Cardiac muscle cell (in vitro differentiated cells and primary cell): ENCODE data around the gene BAHCC1. TPM values are rescaled to one million over a fixed set of nuclear protein-coding genes. Genes with fewer than 3 reads are reported as not detected.

Experiments
- DNase-seq, 2 donors: peaks; one replicate each; pipeline versions ENCODE4 v3.0.0 to v3.0.0-alpha.2; 2010 to 2017; ENCODE audit warnings: low read depth in 1 of 2, low spot score in 1 of 2
- H3K27ac ChIP-seq: fragments of 200-600 bp; sonication (generic); 2 replicates; pipeline ENCODE4 v1.5.1; 2016
- H3K27me3 ChIP-seq: fragments of 200-600 bp; sonication (generic); 2 replicates; pipeline ENCODE4 v1.6.0; 2016; ENCODE audit warnings: control low read depth
- H3K36me3 ChIP-seq: fragments of 200-600 bp; sonication (generic); 2 replicates; pipeline ENCODE4 v1.5.1; 2016; ENCODE audit warnings: control low read depth
- H3K4me1 ChIP-seq: fragments of 200-600 bp; sonication (generic); 2 replicates; pipeline ENCODE4 v1.8.1; 2017; ENCODE audit warnings: low read depth, mild to moderate bottlenecking, mixed run types
- H3K4me3 ChIP-seq: fragments of 200-600 bp; sonication (generic); 2 replicates; pipeline ENCODE4 v1.5.1; 2016; ENCODE audit warnings: mild to moderate bottlenecking
- H3K9me3 ChIP-seq: fragments of 200-600 bp; sonication (generic); 2 replicates; pipeline ENCODE4 v1.5.1; 2017; ENCODE audit warnings: low read depth, mild to moderate bottlenecking, control low read depth
- CTCF ChIP-seq: IDR thresholded peaks from 2 replicates; pipeline ENCODE4 v1.5.1; 2012; ENCODE audit warnings: low read depth, mild to moderate bottlenecking, low read length
- polyA plus RNA-seq: library from polyadenylated mRNA; unstranded; fragments of >200 nt; fragmentation: Nextera tagmentation; extraction: Ambion mirVana; gene quantifications from 2 replicates; pipeline ENCODE4 v1.2.1, GENCODE V29; 2016
- total RNA-seq: library from RNA; depleted of rRNA; stranded (reverse); fragments of >200 nt; gene quantifications from 2 replicates; pipeline ENCODE4 v1.2.3, GENCODE V29; 2016

The BAHCC1 gene
- total and polyA plus RNA-seq, 2 experiments from 2014 or later = 20.3 to 47.3 TPM

GRCh38 chr17:81373536-81374160, 21.6 kb upstream of the BAHCC1 start:
- H3K36me3 ChIP-seq = no peaks in the 10 kb centered on the region
- no peak for DNase-seq
- H3K27ac ChIP-seq = no peak overlapping the region
- no peak overlapping the region for H3K4me3 ChIP-seq
- no peaks in the 10 kb centered on the region for H3K27me3 ChIP-seq
- H3K9me3 ChIP-seq = no peaks in the 10 kb centered on the region
- H3K4me1 ChIP-seq = peaks cover 3% of the 10 kb centered on the region
- no peak for TF ChIP-seq CTCF

- H3K36me3 ChIP-seq = no peaks in the 10 kb centered on the region
- no peak for TF ChIP-seq CTCF
- H3K27me3 ChIP-seq = no peaks in the 10 kb centered on the region
- no peaks in the 10 kb centered on the region for H3K9me3 ChIP-seq
- H3K27ac ChIP-seq = no peak overlapping the region
- DNase-seq = no peak
- H3K4me1 ChIP-seq = peaks cover 3% of the 10 kb centered on the region
- H3K4me3 ChIP-seq = no peak overlapping the region
These were observed 20.4 kb upstream of the BAHCC1 start for GRCh38 chr17:81374890-81375289.

GRCh38 chr17:81376946-81377714, 18.1 kb upstream of the BAHCC1 start:
- no peaks in the 10 kb centered on the region for H3K27me3 ChIP-seq
- no peaks in the 10 kb centered on the region for H3K36me3 ChIP-seq
- no peaks in the 10 kb centered on the region for H3K9me3 ChIP-seq
- no peak for TF ChIP-seq CTCF
- no peak overlapping the region for H3K27ac ChIP-seq
- no peak for DNase-seq
- peaks cover 3% of the 10 kb centered on the region for H3K4me1 ChIP-seq
- no peak overlapping the region for H3K4me3 ChIP-seq

- no peaks in the 10 kb centered on the region for H3K4me1 ChIP-seq
- TF ChIP-seq CTCF = no peak
- H3K9me3 ChIP-seq = no peaks in the 10 kb centered on the region
- no peak for DNase-seq
- H3K27ac ChIP-seq = no peak overlapping the region
- H3K4me3 ChIP-seq = no peak overlapping the region
- no peaks in the 10 kb centered on the region for H3K36me3 ChIP-seq
- H3K27me3 ChIP-seq = no peaks in the 10 kb centered on the region
These were observed 16.2 kb upstream of the BAHCC1 start for GRCh38 chr17:81378941-81379511.

- DNase-seq = no peak
These were observed 15.7 kb upstream of the BAHCC1 start for GRCh38 chr17:81379523-81379942.

More at GRCh38 chr17:81379523-81379942, 15.7 kb upstream of the BAHCC1 start:
- Histone ChIP-seq H3K4me1 (no peaks in the 10 kb centered on the region), H3K27ac (no peak overlapping the region), H3K27me3 (no peaks in the 10 kb centered on the region), H3K36me3 (no peaks in the 10 kb centered on the region), H3K4me3 (no peak overlapping the region), H3K9me3 (no peaks in the 10 kb centered on the region)
- TF ChIP-seq CTCF = no peak
